Suppressor macrophage (primary cell): Measurements from ENCODE around the gene MAPK6.
"Not testable (repeated sequence)": the region's sequence is repeated elsewhere in the genome, so short reads cannot be mapped to it uniquely, and the experiment has no call there.

Source experiments
- DNase-seq, 4 experiments: peaks; one replicate each; pipeline ENCODE4 v3.0.0-alpha.2; 2020 to 2022

The MAPK6 gene

DNA sequence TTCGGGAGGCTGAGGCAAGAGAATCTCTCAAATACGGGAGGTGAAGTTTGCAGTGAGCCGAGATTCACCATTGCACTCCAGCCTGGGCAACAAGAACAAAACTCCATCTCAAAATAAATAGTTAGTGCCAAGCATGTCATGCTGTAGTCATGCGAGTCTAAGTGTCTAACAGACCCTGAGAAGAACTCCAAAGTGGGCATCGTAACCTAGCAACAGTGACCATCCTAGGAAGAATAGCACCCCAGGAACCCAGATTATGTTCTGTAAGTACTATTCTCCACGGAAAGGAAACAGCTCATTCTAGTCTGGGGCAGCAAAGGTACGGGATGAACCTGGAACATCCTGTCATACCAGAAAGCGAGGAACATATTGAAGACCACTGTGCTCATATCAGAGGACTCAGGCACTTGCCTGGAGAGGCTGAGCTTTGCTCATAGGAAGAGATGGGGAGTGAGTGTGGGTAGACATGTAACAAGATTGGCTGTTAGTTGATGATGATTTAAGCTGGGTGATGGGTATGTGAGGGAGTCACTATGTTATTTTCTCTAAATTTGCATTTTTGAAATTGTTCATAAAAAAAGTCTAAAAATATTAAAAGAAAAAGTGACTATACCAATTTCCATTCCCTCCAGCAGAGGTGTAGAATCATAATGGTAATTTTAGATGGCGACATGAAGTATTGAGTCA is 61.8 kb downstream of the MAPK6 start:
- no peak for DNase-seq

DNA sequence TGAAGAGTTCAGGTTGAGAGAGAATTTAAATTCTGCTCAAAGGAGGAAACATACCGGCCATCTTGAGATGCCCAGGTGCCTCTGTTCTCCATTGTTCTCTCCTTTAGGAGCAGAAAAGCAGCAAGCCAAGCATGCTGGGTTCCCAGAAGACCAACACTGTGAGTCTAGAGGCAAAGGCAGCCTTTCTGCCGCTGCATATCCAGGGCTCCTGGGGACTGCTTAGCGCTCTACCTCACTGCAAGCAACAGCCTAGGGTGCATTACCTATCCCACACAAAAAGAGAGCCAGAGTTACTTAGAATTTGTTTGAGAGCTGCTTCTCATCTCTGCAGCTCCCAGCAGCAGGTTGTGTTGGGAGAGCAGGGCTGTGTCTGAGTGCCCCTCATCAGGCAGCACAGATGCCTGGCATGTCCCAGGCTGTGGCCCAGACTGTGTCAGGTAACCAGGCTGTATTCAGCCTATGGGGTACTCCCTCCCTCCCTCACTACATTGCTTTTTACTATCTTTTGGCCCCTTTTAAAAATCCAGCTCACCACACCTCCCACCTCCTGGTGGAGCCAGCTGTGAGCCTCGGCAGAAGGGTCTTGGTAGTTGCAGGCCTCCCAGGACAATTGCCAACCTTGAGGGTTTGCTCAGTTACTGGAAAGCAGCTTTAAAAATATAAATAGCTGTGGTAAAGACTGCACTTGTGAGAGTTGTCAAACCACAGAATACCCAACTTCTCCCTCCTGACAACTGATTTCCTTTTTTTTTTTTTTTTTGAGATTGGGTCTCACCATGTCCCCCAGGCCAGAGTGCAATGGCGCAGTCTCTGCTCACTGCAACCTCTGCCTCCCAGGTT is 63.4 kb downstream of the MAPK6 start:
- peak in 3 of 4 experiments; percentile 34 to 69 (median 63) for DNase-seq

DNA sequence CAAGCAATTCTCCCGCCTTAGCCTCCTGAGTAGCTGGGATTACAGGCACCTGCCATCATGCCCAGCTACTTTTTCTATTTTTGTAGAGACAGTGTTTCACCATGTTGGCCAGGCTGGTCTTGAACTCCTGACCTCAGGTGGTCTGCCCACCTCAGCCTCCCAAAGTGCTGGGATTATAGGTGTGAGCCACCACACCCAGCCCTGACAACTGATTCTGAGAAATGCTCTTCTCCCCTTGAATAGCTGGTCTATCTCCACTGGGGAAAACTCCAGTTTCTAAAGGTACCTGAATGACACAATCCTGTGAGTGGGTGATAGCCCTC is 64.0 kb downstream of the MAPK6 start:
- not testable (repeated sequence) for DNase-seq

DNA sequence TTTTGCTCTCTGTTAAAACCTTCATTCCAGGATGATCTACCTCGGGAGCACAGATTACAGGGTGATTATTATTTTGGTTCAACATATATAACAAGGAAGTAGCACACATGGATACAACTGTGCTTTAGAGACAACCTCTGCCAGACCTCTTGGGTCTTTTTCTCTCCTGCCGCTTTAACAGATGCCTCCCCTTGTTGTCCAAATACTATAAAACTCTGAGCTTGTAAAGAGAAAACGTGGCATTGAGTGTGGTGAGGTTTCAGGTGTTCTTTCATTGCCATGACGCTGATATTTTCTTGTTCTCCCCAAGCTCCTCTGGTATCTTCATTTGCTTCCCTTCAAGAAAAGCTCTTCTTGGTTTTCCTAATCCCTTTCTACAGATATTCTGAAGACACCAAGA is 64.6 kb downstream of the MAPK6 start:
- DNase-seq: no peak

DNA sequence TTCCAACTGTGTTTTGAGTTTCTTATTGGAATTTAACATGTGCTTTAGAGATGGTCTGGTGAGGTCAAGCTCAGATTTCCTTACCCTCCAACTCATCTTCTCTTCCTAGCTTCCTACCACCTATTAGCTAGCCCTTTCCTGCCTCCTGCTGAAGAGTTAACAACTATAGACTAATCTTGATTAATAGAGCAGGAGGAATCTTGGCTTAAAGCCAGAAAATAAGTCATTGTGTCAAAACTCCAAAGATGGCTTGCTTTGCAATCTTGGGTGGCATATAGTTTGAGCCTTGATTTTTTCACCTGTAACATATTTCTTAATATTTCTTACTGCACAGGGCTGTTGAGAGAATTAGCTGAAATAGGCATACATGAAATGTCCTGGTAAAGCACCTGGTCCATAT is 66.3 kb downstream of the MAPK6 start:
- DNase-seq: peak in 1 of 4 experiments; percentile 24

DNA sequence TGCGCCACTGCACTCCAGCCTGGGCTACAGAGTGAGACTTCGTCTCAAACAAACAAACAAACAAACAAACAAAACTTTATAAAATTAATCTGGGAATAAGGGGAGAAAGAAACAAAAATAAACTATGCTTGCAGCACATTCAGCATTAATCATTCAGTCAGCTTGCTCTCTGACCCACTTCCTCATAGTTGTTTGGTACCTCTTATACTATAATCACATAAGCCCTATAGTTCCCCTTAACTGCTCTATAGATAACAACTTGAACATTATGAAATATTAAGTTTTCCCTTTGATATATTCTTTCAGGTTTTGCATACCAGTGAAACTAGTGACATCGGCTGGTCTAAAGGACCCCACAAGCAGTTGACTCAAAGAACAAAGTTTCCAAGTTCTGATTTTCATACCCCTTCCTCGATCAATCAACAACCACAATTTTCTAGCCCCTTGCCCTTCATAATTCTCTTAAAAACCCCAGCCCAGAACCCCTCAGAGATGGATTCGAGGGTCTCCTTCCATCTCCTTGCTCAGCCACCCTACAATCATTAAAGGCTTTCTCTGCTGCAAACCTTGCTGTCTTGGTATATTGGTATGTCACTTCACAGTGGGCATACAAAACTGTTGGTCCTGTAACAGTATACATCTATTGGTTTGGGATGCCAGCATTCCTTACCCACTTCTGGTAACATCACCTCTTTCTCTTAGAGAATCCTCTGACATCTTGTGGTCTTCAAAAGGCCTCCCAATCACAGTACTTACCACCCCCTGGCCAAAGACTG is 67.2 kb downstream of the MAPK6 start:
- DNase-seq: peak; percentile 27 to 70 (median 47)

DNA sequence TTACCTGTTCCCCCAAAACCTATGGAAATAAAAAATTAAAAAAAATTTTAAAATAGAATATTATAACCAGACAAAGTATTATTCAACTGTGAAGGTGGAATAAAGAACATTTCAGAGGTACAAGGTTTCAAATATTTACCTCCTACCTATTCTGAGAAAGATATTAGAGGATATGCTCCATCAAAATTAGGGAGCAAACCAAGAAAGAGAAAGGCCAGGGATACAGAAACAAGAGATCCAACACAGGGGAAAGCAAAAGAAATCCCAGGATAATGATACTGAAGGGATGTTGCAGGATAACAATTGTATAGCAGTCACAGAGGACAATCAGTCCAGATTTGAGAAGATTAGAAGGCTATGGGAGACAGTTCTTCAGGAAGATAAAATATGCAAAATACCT is 71.2 kb downstream of the MAPK6 start:
- no peak for DNase-seq

DNA sequence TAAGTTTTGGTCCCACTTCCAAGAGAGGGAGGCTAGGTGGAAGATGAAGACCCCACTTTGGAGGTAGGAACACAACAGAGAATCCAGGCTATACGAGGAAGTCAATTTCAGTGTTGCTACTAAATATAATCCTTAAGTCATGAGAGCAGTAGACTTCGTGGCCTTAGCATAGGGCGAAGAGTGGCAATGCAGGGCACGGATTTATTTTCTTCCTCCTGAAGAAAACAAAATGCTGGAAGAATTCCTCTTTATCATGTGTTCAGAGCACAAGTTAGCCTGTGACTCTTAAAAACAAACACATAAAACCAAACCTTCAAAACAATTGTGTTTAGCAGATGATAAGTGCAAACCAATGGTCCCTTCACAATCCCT is 74.1 kb downstream of the MAPK6 start:
- DNase-seq: peak in 3 of 4 experiments; percentile 24 to 45 (median 24)

DNA sequence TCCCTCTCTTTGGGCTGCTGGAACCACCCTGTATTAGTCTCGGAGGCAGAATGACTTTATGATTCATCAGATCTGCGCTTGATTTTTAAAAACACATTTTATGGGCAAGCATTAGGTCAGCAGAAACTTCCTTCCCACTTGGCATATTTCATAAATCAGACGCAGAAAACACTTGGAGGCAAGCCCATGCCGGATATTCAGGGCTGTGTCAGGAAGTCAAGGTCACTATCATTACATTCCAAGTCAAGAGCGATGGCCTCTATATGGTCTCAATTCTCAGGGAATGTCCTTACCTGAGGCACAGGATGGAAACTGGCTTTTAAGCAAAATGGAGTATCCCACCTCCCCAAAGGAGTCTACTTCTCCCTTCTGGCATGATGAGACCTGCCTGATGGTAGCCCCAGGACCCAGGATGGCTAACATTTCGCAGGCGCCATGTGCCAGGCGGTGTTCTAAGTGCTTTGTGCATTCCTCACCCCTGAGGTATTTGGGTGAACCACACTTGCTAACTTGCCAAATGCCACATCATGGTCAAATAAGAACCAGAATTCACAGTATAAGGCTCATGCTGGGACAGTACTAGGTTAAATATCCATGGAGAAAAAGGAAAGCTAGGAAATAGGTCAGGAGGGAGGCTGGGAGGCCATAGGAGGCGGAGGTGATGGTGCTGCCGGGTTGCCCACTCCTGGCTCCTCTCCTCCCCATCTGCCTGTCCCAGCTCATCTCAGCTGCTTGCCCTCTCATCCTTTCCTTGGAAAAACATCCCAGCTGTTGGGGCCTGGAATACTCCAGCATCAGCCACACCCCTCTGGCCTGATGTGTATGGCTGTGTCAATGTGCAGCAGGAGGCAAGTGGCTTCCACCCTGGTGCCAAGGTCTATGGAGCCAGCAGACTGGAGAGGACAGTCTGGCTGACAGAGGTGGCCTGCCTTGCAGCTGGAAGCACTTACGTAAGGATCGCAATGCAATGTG is 74.8 kb downstream of the MAPK6 start:
- peak; percentile 64 to 82 (median 72) for DNase-seq

DNA sequence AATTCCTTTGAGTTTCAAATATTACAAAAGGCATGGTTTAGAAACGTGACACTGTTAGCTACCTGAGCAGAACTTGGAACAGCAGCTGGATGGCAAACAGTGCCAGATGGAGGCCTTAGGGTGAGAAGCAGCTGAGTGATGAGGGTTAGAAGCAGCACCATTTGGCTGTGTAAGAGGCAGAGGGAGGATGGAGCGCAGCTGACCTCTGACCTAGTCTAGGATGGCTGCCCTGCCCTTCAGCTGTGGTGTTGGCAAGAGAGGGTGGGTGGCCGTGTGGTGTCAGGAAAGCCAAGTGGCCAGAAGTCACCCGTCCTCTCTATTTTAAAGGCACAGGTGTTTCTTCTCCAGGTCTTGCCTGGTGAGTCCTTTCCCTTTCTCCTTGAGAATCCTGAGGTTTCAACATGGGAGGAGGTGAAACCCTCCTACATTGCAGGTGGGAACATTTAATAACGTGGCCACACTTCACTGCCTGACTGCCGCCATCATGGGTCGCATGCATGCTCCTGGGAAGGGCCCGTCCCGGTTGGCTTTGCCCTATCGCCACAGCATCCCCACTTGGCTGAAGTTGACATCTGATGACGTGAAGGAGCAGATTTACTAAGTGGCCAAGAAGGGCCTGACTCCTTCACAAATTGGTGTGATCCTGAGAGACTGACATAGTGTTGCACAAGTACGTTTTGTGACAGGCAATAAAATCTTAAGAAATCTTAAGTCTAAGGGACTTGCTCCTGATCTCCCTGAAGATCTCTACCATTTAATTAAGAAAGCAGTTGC is 76.0 kb downstream of the MAPK6 start:
- DNase-seq: no peak

DNA sequence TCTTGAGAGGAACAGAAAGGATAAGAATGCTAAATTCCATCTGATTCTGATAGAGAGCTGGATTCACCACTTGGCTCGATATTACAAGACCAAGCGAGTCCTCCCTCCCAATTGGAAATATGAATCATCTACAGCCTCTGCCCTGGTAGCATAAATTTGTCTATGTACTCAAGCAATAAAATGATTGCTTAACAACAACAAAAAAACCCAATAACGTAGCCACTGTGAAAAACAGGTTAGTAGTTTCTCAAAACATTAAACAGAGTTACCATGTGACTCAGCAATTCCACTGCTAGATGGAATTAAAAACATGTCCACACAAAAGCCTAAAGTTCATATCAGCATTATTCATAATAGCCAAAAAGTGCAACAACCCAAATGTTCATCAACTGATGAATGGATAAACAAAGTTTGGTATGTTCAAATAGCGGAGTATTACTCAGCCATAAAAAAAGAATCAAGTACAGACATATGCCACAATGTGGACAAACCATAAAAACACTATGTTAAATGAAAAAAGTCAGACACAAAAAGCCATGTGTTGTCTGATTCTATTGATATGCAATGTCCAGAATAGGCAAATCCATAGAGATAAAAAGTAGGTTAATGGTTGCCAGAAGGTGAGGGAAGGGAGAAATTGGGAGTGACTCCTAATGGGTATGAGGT is 76.7 kb downstream of the MAPK6 start:
- peak in 2 of 4 experiments; percentile 28 to 66 for DNase-seq

DNA sequence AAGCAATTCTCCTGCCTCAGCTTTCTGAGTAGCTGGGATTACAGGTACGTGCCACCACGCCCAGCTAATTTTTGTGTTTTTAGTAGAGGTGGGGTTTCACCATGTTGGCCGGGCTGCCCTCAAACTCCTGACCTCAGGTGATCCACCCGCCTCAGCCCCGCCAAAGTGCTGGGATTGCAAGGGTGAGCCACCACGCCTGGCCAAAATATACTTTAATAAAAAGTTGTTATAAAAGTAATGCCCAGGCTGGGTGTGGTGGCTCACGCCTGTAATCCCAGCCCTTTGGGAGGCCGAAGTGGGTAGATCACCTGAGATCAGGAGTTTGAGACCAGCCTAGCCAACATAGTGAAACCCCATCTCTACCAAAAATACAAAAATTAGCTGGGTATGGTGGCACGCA is 77.5 kb downstream of the MAPK6 start:
- not testable (repeated sequence) for DNase-seq

DNA sequence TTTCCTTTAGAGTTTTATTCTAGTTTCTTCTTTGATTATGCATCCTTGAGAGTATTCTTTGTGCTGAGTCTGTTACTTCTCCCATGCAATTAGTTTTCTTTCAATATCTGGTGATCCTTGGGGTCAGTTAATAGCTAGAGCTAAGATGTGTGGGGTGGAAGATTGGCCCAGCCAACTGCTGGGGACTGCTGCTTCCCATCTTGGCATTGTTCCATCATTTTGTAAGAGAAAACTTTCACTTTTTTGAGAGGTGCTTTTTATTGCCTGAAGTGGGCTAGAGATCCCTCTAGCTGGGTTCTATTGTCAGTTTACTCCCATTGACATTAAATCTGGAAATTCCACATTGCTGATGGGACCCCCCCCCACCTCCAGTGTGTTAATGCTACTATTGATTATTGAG is 78.2 kb downstream of the MAPK6 start:
- peak in 2 of 4 experiments; percentile 26 to 45 for DNase-seq

DNA sequence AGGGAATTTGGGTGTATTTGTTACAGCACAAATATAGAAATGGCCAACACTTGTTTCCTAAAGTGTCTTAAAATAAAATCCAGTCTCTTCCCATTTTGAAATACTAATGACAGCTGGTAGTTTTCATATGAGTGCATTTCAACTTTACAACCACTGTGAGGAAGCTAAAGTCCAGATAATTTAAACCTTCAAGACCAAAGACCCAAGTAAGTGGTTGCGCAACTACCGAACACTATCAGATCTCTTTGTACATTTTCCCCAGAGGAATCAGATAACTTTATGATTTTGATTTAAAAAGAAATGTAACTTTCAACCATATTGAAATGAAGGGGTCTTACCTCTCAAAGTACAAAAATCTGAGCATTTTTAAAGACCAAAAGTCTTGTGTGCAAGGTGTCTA is 79.3 kb downstream of the MAPK6 start:
- DNase-seq: peak; percentile 23 to 75 (median 49)

DNA sequence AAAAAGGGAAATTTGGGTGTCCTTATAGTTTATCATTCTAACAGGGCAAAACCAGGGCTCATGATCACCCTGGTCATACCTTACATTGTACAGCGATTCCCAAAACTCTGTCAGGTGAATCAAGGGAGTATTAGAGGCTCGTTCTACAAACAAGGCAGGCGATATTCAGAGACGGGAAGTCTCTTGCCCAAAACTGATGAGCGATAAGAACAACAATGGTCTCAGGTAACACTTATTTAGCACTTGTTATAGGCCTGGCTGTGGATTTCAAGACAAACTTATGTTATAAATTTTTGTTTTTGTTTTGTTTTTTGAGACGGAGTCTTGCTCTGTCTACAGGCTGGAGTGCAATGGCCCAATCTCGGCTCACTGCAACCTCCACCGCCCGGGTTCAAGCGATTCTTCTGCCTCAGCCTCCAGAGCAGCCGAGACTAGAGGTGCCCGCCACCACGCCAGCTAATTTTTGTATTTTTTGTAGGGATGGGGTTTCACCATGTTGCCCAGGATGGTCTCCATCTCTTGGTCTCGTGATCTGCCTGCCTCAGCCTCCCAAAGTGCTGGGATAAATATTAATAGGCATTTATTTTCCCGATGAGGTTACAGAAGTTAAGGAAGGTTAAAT is 80.7 kb downstream of the MAPK6 start:
- DNase-seq: no peak

DNA sequence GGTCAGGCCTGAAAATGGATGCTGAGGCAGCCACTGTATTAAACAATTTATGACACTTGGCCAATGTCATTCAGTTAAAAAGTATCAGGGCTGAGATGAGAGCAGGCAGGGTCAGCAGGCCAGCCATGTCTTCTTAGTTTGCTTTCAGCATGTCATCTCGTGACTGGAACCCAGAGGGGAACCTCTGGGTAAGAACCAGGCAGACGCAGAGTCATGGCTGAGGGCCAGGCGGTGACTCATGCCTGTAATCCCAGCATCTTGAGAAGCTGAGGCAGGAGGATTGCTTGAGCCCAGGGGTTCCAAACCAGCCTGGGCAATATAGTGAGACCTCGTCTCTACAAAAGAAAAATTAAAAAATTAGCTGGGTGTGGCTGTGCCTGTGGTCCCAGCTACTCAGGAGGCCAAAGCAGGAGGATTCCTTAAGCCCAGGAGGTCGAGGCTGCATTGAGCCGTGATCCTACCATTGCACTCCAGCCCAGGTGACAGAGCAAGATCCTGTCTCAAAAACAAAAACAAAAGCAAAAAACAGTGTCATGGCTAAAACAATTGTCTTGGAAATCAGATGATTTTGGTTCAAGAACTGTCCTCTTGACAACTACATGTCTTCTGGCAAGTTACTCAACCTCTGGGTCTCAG is 81.9 kb downstream of the MAPK6 start:
- peak; percentile 94 to 97 (median 95) for DNase-seq

DNA sequence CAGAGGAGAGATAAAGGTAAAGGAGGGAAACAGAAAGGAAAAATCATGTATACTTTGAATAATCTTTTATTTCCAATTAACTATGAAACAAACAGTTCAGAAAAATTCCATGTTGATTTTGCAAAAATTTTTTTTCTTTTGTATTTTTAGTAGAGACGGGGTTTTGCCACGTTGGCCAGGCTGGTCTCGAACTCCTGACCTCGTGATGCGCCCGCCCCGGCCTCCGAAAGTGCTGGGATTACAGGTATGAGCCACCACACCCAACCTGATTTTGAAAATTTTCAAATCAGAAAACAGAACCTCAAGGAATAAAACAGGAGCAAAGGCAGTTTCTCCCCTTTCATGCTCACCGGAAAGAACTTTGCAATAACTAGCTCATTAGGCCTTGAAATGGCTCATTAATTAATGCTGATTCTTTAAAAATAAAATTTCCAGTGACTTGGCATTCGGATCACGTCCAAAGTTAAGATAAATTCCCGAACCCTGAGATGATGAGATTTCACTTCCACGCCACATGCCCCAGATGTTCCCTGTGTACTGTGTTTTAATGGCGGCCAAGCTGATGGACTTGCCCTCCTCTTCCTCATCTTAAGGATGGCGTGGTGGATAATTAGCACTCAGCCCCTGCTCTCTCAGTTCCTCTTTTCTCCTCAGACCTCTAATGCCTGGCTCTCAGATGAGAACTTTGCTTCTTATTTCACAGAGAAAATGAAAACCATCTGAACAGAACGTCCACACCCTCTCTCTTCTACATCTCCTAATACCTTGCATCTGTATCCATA is 82.7 kb downstream of the MAPK6 start:
- DNase-seq: peak; percentile 34 to 69 (median 62)

DNA sequence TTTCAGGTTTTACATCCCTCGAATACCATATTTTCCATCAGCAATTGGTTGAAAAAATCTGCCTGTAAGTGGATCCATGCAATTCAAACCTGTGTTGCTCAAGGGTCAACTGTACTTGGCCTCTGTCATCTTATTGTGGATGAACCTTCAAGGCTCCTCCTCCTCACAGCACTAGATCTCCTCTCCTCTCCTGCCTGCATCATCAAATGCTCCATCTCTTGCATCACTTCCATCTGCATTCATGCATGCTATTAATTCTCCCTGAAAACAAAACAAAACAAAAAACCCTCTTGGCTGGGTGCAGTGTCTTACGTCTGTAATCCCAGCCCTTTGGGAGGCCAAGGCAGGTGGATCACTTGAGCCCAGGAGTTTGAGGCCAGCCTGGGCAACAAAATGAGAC is 83.4 kb downstream of the MAPK6 start:
- peak; percentile 38 to 78 (median 55) for DNase-seq
